ENCODE results near the gene CDKN1A. TPM values are rescaled to one million over a fixed set of nuclear protein-coding genes. Genes with fewer than 3 reads are reported as not detected.

The CDKN1A gene
- total RNA-seq, 2 experiments from 2014 or later: 36.7 to 39.5 TPM

GRCh38 chr6:36706339-36706738 is 27.8 kb downstream of the CDKN1A start:
- POLR2A ChIA-PET: no interaction called here
- no peaks in the 10 kb centered on the region for H3K36me3 Mint-ChIP-seq (ENCODE audit: low read depth)
- CTCF ChIA-PET: interaction anchor here (1.4 kb wide), 1 partner anchor 16 kb away, joined by 4 read pairs; no protein-coding TSS in a partner anchor

GRCh38 chr6:36712816-36713215 is 34.3 kb downstream of the CDKN1A start:
- Mint-ChIP-seq H3K27ac (no peak overlapping the region), H3K4me3 (no peak overlapping the region), H3K36me3 (ENCODE audit: low read depth) (no peaks in the 10 kb centered on the region), H3K4me1 (no peaks in the 10 kb centered on the region), H3K27me3 (peaks cover 4% of the 10 kb centered on the region), H3K9me3 (no peaks in the 10 kb centered on the region)
- ChIA-PET CTCF (interaction anchor here (1.2 kb wide), 1 partner anchor 12 kb away, joined by 4 read pairs; no protein-coding TSS in a partner anchor), POLR2A (no interaction called here)
- DNase-seq: no peak

More at GRCh38 chr6:36706339-36706738, 27.8 kb downstream of the CDKN1A start:
- peaks cover 6% of the 10 kb centered on the region for H3K27me3 Mint-ChIP-seq
- peaks cover 3% of the 10 kb centered on the region for H3K4me1 Mint-ChIP-seq
- H3K4me3 Mint-ChIP-seq: no peak overlapping the region
- no peaks in the 10 kb centered on the region for H3K9me3 Mint-ChIP-seq
- H3K27ac Mint-ChIP-seq: no peak overlapping the region
- DNase-seq: no peak

GRCh38 chr6:36713846-36714245 is 35.3 kb downstream of the CDKN1A start:
- CTCF ChIA-PET: no interaction called here
- H3K27me3 Mint-ChIP-seq: peaks cover 4% of the 10 kb centered on the region
- DNase-seq: no peak
- POLR2A ChIA-PET: no interaction called here
- no peaks in the 10 kb centered on the region for H3K9me3 Mint-ChIP-seq
- no peaks in the 10 kb centered on the region for H3K4me1 Mint-ChIP-seq
- H3K27ac Mint-ChIP-seq: no peak overlapping the region
- H3K36me3 Mint-ChIP-seq (ENCODE audit: low read depth): no peaks in the 10 kb centered on the region
- H3K4me3 Mint-ChIP-seq: no peak overlapping the region

- H3K4me1 Mint-ChIP-seq: no peaks in the 10 kb centered on the region
- peak overlapping the region; percentile 31 for H3K27ac Mint-ChIP-seq
- H3K27me3 Mint-ChIP-seq: peaks cover 4% of the 10 kb centered on the region
- no peaks in the 10 kb centered on the region for H3K36me3 Mint-ChIP-seq (ENCODE audit: low read depth)
- ChIA-PET CTCF (interaction anchor here (0.6 kb wide), 1 partner anchor 106 kb away, joined by 3 read pairs; no protein-coding TSS in a partner anchor), POLR2A (no interaction called here)
- no peaks in the 10 kb centered on the region for H3K9me3 Mint-ChIP-seq
- no peak for DNase-seq
- H3K4me3 Mint-ChIP-seq: no peak overlapping the region
These were observed 36.0 kb downstream of the CDKN1A start for GRCh38 chr6:36714511-36714910.

- H3K4me1 Mint-ChIP-seq: no peaks in the 10 kb centered on the region
- H3K36me3 Mint-ChIP-seq (ENCODE audit: low read depth): no peaks in the 10 kb centered on the region
- no peak for DNase-seq
- H3K4me3 Mint-ChIP-seq: no peak overlapping the region
- ChIA-PET CTCF (interaction anchor here (1.2 kb wide), 1 partner anchor 15 kb away, joined by 3 read pairs; no protein-coding TSS in a partner anchor), POLR2A (no interaction called here)
- H3K27me3 Mint-ChIP-seq: no peaks in the 10 kb centered on the region
- no peaks in the 10 kb centered on the region for H3K9me3 Mint-ChIP-seq
- no peak overlapping the region for H3K27ac Mint-ChIP-seq
These were observed 37.0 kb downstream of the CDKN1A start for GRCh38 chr6:36715469-36715868.

- POLR2A ChIA-PET: no interaction called here
- no peak overlapping the region for H3K4me3 Mint-ChIP-seq
These were observed 38.1 kb downstream of the CDKN1A start for GRCh38 chr6:36716476-36717093.

DNA sequence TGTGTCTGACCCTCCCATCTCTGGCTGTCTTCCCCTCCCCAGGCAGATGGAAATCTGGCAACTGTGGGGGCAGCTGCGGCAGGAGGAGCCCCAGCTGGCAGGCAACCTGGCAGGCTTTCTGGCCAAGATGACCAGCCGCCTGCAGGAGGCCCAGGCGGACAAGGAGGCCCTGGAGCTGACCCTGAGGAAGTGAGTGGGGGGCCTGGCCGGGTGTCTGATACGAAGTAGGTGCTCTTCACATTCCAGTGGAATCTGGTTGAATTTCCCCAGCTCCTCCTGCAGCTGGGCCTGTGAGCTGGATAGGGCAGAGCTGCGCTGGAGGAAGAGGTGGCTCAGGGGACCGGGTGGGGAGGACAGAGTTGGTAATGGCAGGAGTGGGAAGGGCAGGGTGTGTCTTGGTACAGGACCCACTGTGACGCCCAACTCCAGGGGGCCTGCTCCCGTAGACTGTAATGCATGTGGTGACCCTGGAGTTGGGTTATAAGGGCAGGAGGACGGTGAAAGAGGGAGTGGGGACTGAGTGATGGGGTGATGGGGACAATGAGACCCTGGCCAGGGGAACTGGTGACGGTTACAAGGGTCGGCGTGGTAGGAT is 38.8 kb downstream of the CDKN1A start:
- Mint-ChIP-seq H3K4me1 (no peaks in the 10 kb centered on the region), H3K27ac (peak overlapping the region; percentile 61), H3K36me3 (ENCODE audit: low read depth) (no peaks in the 10 kb centered on the region), H3K4me3 (no peak overlapping the region), H3K27me3 (no peaks in the 10 kb centered on the region), H3K9me3 (no peaks in the 10 kb centered on the region)
- ChIA-PET POLR2A (no interaction called here), CTCF (interaction anchor here (0.8 to 1.5 kb wide), 4 partner anchors 9 to 94 kb away, joined by 3 to 4 read pairs (median 3); no protein-coding TSS in a partner anchor)
- DNase-seq: no peak

More at GRCh38 chr6:36716476-36717093, 38.1 kb downstream of the CDKN1A start:
- no peaks in the 10 kb centered on the region for H3K9me3 Mint-ChIP-seq
- no peaks in the 10 kb centered on the region for H3K4me1 Mint-ChIP-seq
- H3K27ac Mint-ChIP-seq: no peak overlapping the region
- H3K27me3 Mint-ChIP-seq: no peaks in the 10 kb centered on the region
- no peak for DNase-seq
- CTCF ChIA-PET: interaction anchor here (0.8 to 1.5 kb wide), 3 partner anchors 13 to 93 kb away, joined by 3 to 4 read pairs (median 3); no protein-coding TSS in a partner anchor
- H3K36me3 Mint-ChIP-seq (ENCODE audit: low read depth): no peaks in the 10 kb centered on the region

- DNase-seq: no peak
- no peaks in the 10 kb centered on the region for H3K36me3 Mint-ChIP-seq (ENCODE audit: low read depth)
- peak overlapping the region; percentile 61 for H3K27ac Mint-ChIP-seq
- H3K4me3 Mint-ChIP-seq: no peak overlapping the region
- no peaks in the 10 kb centered on the region for H3K4me1 Mint-ChIP-seq
- no peaks in the 10 kb centered on the region for H3K9me3 Mint-ChIP-seq
- ChIA-PET POLR2A (no interaction called here), CTCF (interaction anchor here (0.6 to 1.7 kb wide), 6 partner anchors 8 to 1111 kb away, joined by 3 to 6 read pairs (median 4); no protein-coding TSS in a partner anchor)
- H3K27me3 Mint-ChIP-seq: no peaks in the 10 kb centered on the region
These were observed 39.5 kb downstream of the CDKN1A start for GRCh38 chr6:36717871-36718540.

- H3K9me3 Mint-ChIP-seq: no peaks in the 10 kb centered on the region
- no peak overlapping the region for H3K27ac Mint-ChIP-seq
- no peaks in the 10 kb centered on the region for H3K36me3 Mint-ChIP-seq (ENCODE audit: low read depth)
- H3K27me3 Mint-ChIP-seq: no peaks in the 10 kb centered on the region
- ChIA-PET CTCF (interaction anchor here (0.6 to 1.7 kb wide), 4 partner anchors 10 to 103 kb away, joined by 3 to 6 read pairs (median 4); no protein-coding TSS in a partner anchor), POLR2A (no interaction called here)
- no peak for DNase-seq
- no peaks in the 10 kb centered on the region for H3K4me1 Mint-ChIP-seq
- no peak overlapping the region for H3K4me3 Mint-ChIP-seq
These were observed 40.0 kb downstream of the CDKN1A start for GRCh38 chr6:36718560-36718959.

DNA sequence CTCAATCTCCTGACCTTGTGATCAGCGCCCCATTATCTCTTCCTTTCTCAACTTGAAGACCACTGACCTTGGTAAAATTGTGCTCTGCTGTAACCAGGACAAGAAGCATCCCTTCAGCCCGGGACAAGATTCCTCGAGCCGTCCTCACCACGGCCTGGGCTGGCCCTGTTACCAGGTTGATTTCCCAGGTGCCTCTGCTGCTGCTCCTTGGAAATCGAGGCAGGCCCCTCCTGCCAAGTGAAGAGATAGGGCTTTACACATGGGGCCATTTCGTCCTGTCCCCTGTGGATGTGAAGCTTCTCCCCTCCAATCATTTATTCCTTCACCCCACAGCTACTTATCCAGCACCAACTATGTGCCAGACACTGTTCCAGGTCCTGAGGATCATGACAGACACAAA is 40.6 kb downstream of the CDKN1A start:
- DNase-seq: no peak
- H3K4me3 Mint-ChIP-seq: no peak overlapping the region
- H3K4me1 Mint-ChIP-seq: no peaks in the 10 kb centered on the region
- no peak overlapping the region for H3K27ac Mint-ChIP-seq
- no peaks in the 10 kb centered on the region for H3K9me3 Mint-ChIP-seq
- ChIA-PET CTCF (interaction anchor here (1.1 to 2.1 kb wide), 3 partner anchors 40 to 91 kb away, joined by 3 to 6 read pairs (median 6); no protein-coding TSS in a partner anchor), POLR2A (interaction anchor here (0.6 kb wide), 1 partner anchor 35 kb away, joined by 3 read pairs; no protein-coding TSS in a partner anchor)
- no peaks in the 10 kb centered on the region for H3K36me3 Mint-ChIP-seq (ENCODE audit: low read depth)
- no peaks in the 10 kb centered on the region for H3K27me3 Mint-ChIP-seq

GRCh38 chr6:36720251-36721141 is 42.0 kb downstream of the CDKN1A start:
- Mint-ChIP-seq H3K27me3 (no peaks in the 10 kb centered on the region), H3K4me1 (peaks cover 5% of the 10 kb centered on the region), H3K4me3 (no peak overlapping the region), H3K36me3 (ENCODE audit: low read depth) (no peaks in the 10 kb centered on the region), H3K27ac (no peak overlapping the region), H3K9me3 (no peaks in the 10 kb centered on the region)
- DNase-seq: no peak
- ChIA-PET CTCF (interaction anchor here (1.1 to 2.1 kb wide), 4 partner anchors 10 to 58 kb away, joined by 3 to 6 read pairs (median 3); no protein-coding TSS in a partner anchor), POLR2A (no interaction called here)
